GM23338 (cell line): ENCODE data around the gene CRISP3. TPM values are rescaled to one million over a fixed set of nuclear protein-coding genes. Genes with fewer than 3 reads are reported as not detected.

Experiments used
- ATAC-seq: fragments of 200-7000 bp; cut with Tn5 transposase; 3 replicates; pipeline ENCODE4 v1.9.1; 2020
- DNase-seq: peaks from one replicate; pipeline ENCODE4 v3.0.0-alpha.2; 2015; ENCODE audit warnings: low spot score
- H2AFZ ChIP-seq: fragments of 200-600 bp; sonication (generic); 2 replicates; pipeline ENCODE4 v1.8.0; 2016; ENCODE audit warnings: antibody characterized with exemption, mild to moderate bottlenecking, moderate library complexity
- H3F3A ChIP-seq: fragments of 200-600 bp; sonication (generic); replicated peaks from 2 replicates; pipeline ENCODE4 v1.8.0; 2017; ENCODE audit warnings: antibody characterized with exemption, mixed run types, low read depth
- H3K27ac ChIP-seq: fragments of 200-600 bp; sonication (generic); 2 replicates; pipeline ENCODE4 v1.6.1; 2016; ENCODE audit warnings: low read depth
- H3K27me3 ChIP-seq: fragments of 200-600 bp; sonication (generic); 2 replicates; pipeline ENCODE4 v1.8.0; 2016; ENCODE audit warnings: mild to moderate bottlenecking, mixed run types, moderate library complexity; ENCODE audit not compliant: insufficient read depth
- H3K36me3 ChIP-seq: fragments of 200-600 bp; sonication (generic); 2 replicates; pipeline ENCODE4 v1.8.0; 2016; ENCODE audit warnings: mild to moderate bottlenecking; ENCODE audit not compliant: insufficient read depth
- H3K4me1 ChIP-seq: fragments of 200-600 bp; sonication (generic); 2 replicates; pipeline ENCODE4 v1.8.0; 2016; ENCODE audit warnings: mild to moderate bottlenecking, moderate library complexity; ENCODE audit not compliant: insufficient read depth
- H3K4me2 ChIP-seq: fragments of 200-600 bp; sonication (generic); 2 replicates; pipeline ENCODE4 v1.7.1; 2017; ENCODE audit warnings: mixed run types
- H3K4me3 ChIP-seq: fragments of 200-600 bp; sonication (generic); 2 replicates; pipeline ENCODE4 v1.6.1; 2016; ENCODE audit warnings: mixed run types
- H3K79me2 ChIP-seq: fragments of 200-600 bp; sonication (generic); replicated peaks from 2 replicates; pipeline ENCODE4 v1.8.0; 2017; ENCODE audit warnings: mild to moderate bottlenecking; ENCODE audit not compliant: insufficient read depth
- H3K9me2 ChIP-seq: fragments of 200-600 bp; sonication (generic); 2 replicates; pipeline ENCODE4 v1.8.0; 2017; ENCODE audit not compliant: insufficient read depth
- H4K20me1 ChIP-seq: fragments of 200-600 bp; sonication (generic); replicated peaks from 2 replicates; pipeline ENCODE4 v1.8.0; 2017; ENCODE audit warnings: mild to moderate bottlenecking; ENCODE audit not compliant: insufficient read depth
- H3K27ac Mint-ChIP-seq: 2 replicates; pipeline ENCODE4 v1.8.0; 2020; ENCODE audit warnings: inconsistent platforms, mild to moderate bottlenecking, moderate library complexity, mixed read lengths
- H3K27me3 Mint-ChIP-seq: 3 replicates; pipeline ENCODE4 v1.8.0; 2022; ENCODE audit warnings: low read depth, mild to moderate bottlenecking, moderate library complexity, mixed read lengths, inconsistent platforms; ENCODE audit not compliant: insufficient read depth, poor library complexity
- H3K36me3 Mint-ChIP-seq: 3 replicates; pipeline ENCODE4 v1.8.0; 2021; ENCODE audit warnings: low read depth, mild to moderate bottlenecking, inconsistent platforms, moderate library complexity, mixed read lengths
- H3K4me1 Mint-ChIP-seq: 3 replicates; pipeline ENCODE4 v1.8.0; 2020; ENCODE audit warnings: mild to moderate bottlenecking, inconsistent platforms, mixed read lengths
- H3K4me3 Mint-ChIP-seq: 3 replicates; pipeline ENCODE4 v1.8.0; 2021; ENCODE audit warnings: moderate library complexity, mild to moderate bottlenecking, inconsistent platforms, mixed read lengths
- H3K9me3 Mint-ChIP-seq: 3 replicates; pipeline ENCODE4 v1.8.0; 2020; ENCODE audit warnings: moderate library complexity, mild to moderate bottlenecking, inconsistent platforms, mixed read lengths
- CREB1 ChIP-seq: fragments of 250-450 bp; sonication (Bioruptor Pico); IDR thresholded peaks from 2 replicates; pipeline ENCODE4 v1.5.0; 2020; ENCODE audit warnings: low read depth, mild to moderate bottlenecking, moderate library complexity
- CTCF ChIP-seq, 2 experiments: fragments of 200-600 bp in 1 of 2; sonication (generic) in 1 of 2; conservative IDR thresholded peaks; 2 replicates each; pipeline versions ENCODE4 v1.5.1 to v1.6.1; 2016 to 2017; ENCODE audit warnings: antibody characterized with exemption in 2 of 2, low read depth in 2 of 2, mild to moderate bottlenecking in 2 of 2, moderate library complexity in 1 of 2
- ETS1 ChIP-seq: IDR thresholded peaks from 2 replicates; pipeline ENCODE4 v1.6.1; 2016; ENCODE audit warnings: antibody characterized with exemption
- EZH2 ChIP-seq: fragments of 200-600 bp; sonication (generic); IDR thresholded peaks from one replicate; pipeline ENCODE4 v1.8.0; 2017; ENCODE audit warnings: antibody characterized with exemption, mild to moderate bottlenecking, low read depth; ENCODE audit not compliant: unreplicated experiment
- JUNB ChIP-seq: IDR thresholded peaks from one replicate; pipeline ENCODE4 v1.6.1; 2016; ENCODE audit warnings: antibody characterized with exemption; ENCODE audit not compliant: unreplicated experiment
- POLR2AphosphoS5 ChIP-seq: IDR thresholded peaks from 2 replicates; pipeline ENCODE4 v1.6.1; 2016; ENCODE audit warnings: antibody characterized with exemption, low read depth
- STAT1 ChIP-seq: IDR thresholded peaks from one replicate; pipeline ENCODE4 v1.6.1; 2016; ENCODE audit warnings: antibody characterized with exemption; ENCODE audit not compliant: unreplicated experiment
- ZNF462 ChIP-seq: fragments of 250-450 bp; sonication (Bioruptor Pico); IDR thresholded peaks from 2 replicates; pipeline ENCODE4 v1.5.0; 2020; ENCODE audit warnings: mild to moderate bottlenecking, moderate library complexity
- polyA plus RNA-seq: library from polyadenylated mRNA; unstranded; fragments of >200 nt; fragmentation: Nextera tagmentation; extraction: Ambion mirVana; gene quantifications from 2 replicates; pipeline ENCODE4 v1.2.1, GENCODE V29; 2016
- total RNA-seq: library from RNA; depleted of rRNA; stranded (reverse); fragments of >200 nt; shearing (Covaris generic); gene quantifications from 2 replicates; pipeline ENCODE4 v1.2.3, GENCODE V29; 2014

The CRISP3 gene
- total and polyA plus RNA-seq, 2 experiments from 2014 or later: not detected

GRCh38 chr6:49743429-49743828, 759 bp downstream of the CRISP3 start:
- no peaks in the 10 kb centered on the region for H3F3A ChIP-seq
- no peak for TF ChIP-seq ZNF462
- no peak for TF ChIP-seq EZH2
- no peak for TF ChIP-seq ETS1
- no peak for TF ChIP-seq CTCF (conservative IDR thresholded peaks at IDR 0.05; ENCODE audit: low read depth in 2 of 2)
- no peak for TF ChIP-seq POLR2AphosphoS5
- TF ChIP-seq JUNB: no peak
- no peak for TF ChIP-seq STAT1
- TF ChIP-seq CREB1 (CRISPR knock-in tag): no peak
- no peak overlapping the region for H3K4me3 Mint-ChIP-seq
- H2AFZ ChIP-seq: no peak overlapping the region
- H4K20me1 ChIP-seq: no peaks in the 10 kb centered on the region
- no peaks in the 10 kb centered on the region for H3K79me2 ChIP-seq
- H3K9me2 ChIP-seq: no peaks in the 10 kb centered on the region
- no peaks in the 10 kb centered on the region for H3K4me1 Mint-ChIP-seq
- H3K4me3 ChIP-seq: no peak overlapping the region
- H3K9me3 Mint-ChIP-seq: no peaks in the 10 kb centered on the region
- no peaks in the 10 kb centered on the region for H3K36me3 Mint-ChIP-seq
- H3K27me3 ChIP-seq: no peaks in the 10 kb centered on the region
- H3K4me2 ChIP-seq: no peak overlapping the region
- DNase-seq (no peak), ATAC-seq (no peak)
- no peaks in the 10 kb centered on the region for H3K4me1 ChIP-seq
- no peak overlapping the region for H3K27ac ChIP-seq
- no peaks in the 10 kb centered on the region for H3K36me3 ChIP-seq
- H3K27ac Mint-ChIP-seq: no peak overlapping the region
- H3K27me3 Mint-ChIP-seq: no peaks in the 10 kb centered on the region
